22Rv1 (cell line): Measurements from ENCODE around the gene FAM163B.

ENCODE experiments used
- CTCF ChIP-seq: fragments of 450-650 bp; IDR thresholded peaks from 2 replicates; pipeline ENCODE4 v1.5.1; 2017; ENCODE audit warnings: mild to moderate bottlenecking
- ZFX ChIP-seq: fragments of 450-650 bp; IDR thresholded peaks from 2 replicates; pipeline ENCODE4 v1.6.1; 2017; ENCODE audit warnings: antibody characterized with exemption, borderline replicate concordance

GRCh38 chr9:133584559-133585476, 24.4 kb downstream of the FAM163B start:
- TF ChIP-seq CTCF (no peak), ZFX (no peak)
